AG09309 (cell line): ENCODE results near the gene LMNTD1.

Experiments used
- DNase-seq: peaks from one replicate; pipeline ENCODE4 v3.0.0-alpha.2; 2010; ENCODE audit warnings: low read depth
- H3K4me3 ChIP-seq: 2 replicates; pipeline ENCODE4 v1.5.1; 2011; ENCODE audit warnings: mild to moderate bottlenecking, low read depth, low read length, moderate library complexity; ENCODE audit not compliant: control insufficient read depth
- CTCF ChIP-seq: IDR thresholded peaks from 2 replicates; pipeline ENCODE4 v1.5.1; 2011; ENCODE audit warnings: mild to moderate bottlenecking, low read depth, low read length, inconsistent platforms; ENCODE audit not compliant: insufficient read depth, control insufficient read depth; ENCODE audit errors: missing control alignments

LMNTD1 gene

GRCh38 chr12:25504744-25505143 lies 48.3 kb downstream of the LMNTD1 start:
- TF ChIP-seq CTCF: no peak
- no peak for DNase-seq
- no peak overlapping the region for H3K4me3 ChIP-seq

- H3K4me3 ChIP-seq: no peak overlapping the region
- no peak for DNase-seq
- TF ChIP-seq CTCF: no peak
Observed at GRCh38 chr12:25503666-25504065, 49.4 kb downstream of the LMNTD1 start.

GRCh38 chr12:25502596-25502995 lies 50.5 kb downstream of the LMNTD1 start:
- no peak overlapping the region for H3K4me3 ChIP-seq
- no peak for DNase-seq
- no peak for TF ChIP-seq CTCF

- DNase-seq: no peak
- TF ChIP-seq CTCF: no peak
- H3K4me3 ChIP-seq: no peak overlapping the region
Observed at GRCh38 chr12:25502118-25502517, 51.0 kb downstream of the LMNTD1 start.

GRCh38 chr12:25501549-25501948 lies 51.5 kb downstream of the LMNTD1 start:
- DNase-seq: no peak
- TF ChIP-seq CTCF: no peak
- H3K4me3 ChIP-seq: no peak overlapping the region

GRCh38 chr12:25500651-25501050 lies 52.4 kb downstream of the LMNTD1 start:
- TF ChIP-seq CTCF: no peak
- no peak overlapping the region for H3K4me3 ChIP-seq
- no peak for DNase-seq

GRCh38 chr12:25497021-25497420 lies 56.1 kb downstream of the LMNTD1 start:
- no peak overlapping the region for H3K4me3 ChIP-seq
- DNase-seq: no peak
- TF ChIP-seq CTCF: no peak
